ENCODE data around the gene CDA. TPM values are rescaled to one million over a fixed set of nuclear protein-coding genes. Genes with fewer than 3 reads are reported as not detected.

Gene CDA
- total RNA-seq, 1 donor from 2014 or later: not detected

DNA sequence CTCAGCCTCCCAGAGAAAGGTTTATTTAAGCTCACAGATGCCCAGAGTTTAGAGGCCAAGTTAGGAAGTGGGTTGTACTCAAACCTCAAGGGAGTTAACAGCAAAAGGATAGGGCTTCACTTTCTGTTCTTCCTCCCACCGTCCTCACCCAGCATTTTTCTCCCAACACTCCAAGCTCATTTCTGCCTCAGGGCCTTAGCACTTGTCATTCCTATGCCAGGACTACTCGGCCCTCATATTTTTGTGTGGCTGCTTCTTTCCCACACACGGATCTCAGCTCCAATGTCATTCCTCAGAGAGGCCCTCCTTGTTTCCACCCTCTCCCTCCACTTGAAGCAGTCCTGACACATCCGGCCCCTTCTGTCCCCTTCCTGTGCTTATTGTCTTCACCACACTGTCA lies 23.7 kb upstream of the CDA start:
- TF ChIP-seq CTCF (IDR thresholded peaks at IDR 0.05; ENCODE audit: unreplicated experiment): no peak
- no peaks in the 10 kb centered on the region for H3K4me1 Mint-ChIP-seq (ENCODE audit: low read depth)
- H3K9me3 Mint-ChIP-seq (ENCODE audit: low read depth): no peaks in the 10 kb centered on the region
- no peak overlapping the region for H3K4me3 Mint-ChIP-seq (ENCODE audit: low read depth)
- H3K27ac Mint-ChIP-seq: no peak overlapping the region
- H3K36me3 Mint-ChIP-seq (ENCODE audit: insufficient read depth): no peaks in the 10 kb centered on the region
- H3K27me3 Mint-ChIP-seq: peaks cover 51% of the 10 kb centered on the region
- DNase-seq (ENCODE audit: low spot score, unreplicated experiment): no peak

GRCh38 chr1:20569523-20570098 lies 19.3 kb upstream of the CDA start:
- Mint-ChIP-seq H3K9me3 (ENCODE audit: low read depth) (peaks cover 3% of the 10 kb centered on the region), H3K4me3 (ENCODE audit: low read depth) (no peak overlapping the region), H3K4me1 (ENCODE audit: low read depth) (no peaks in the 10 kb centered on the region), H3K27ac (no peak overlapping the region), H3K36me3 (ENCODE audit: insufficient read depth) (no peaks in the 10 kb centered on the region), H3K27me3 (peaks cover 44% of the 10 kb centered on the region)
- no peak for TF ChIP-seq CTCF (IDR thresholded peaks at IDR 0.05; ENCODE audit: unreplicated experiment)
- no peak for DNase-seq (ENCODE audit: low spot score, unreplicated experiment)

DNA sequence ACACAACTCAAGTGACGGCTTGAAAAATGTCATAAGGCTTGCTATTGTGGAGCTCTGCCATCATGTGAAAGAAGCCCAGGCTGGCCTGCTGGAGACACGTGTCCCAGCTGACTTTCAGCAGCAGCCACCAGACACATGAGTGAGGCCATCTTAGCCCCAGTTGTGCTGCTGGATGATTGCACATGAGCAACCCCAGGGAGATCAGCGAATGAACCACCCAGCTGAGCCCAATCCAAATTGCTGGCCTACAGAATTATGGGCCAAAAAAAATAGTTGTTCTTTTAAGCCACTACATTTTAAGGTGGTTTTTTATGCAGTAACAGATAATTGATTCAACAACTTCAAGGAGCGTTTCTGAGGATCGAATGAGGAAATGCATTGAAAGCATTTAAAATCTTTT lies 17.5 kb upstream of the CDA start:
- Mint-ChIP-seq H3K27me3 (peaks cover 41% of the 10 kb centered on the region), H3K27ac (no peak overlapping the region), H3K4me1 (ENCODE audit: low read depth) (no peaks in the 10 kb centered on the region), H3K4me3 (ENCODE audit: low read depth) (no peak overlapping the region), H3K9me3 (ENCODE audit: low read depth) (peaks cover 3% of the 10 kb centered on the region), H3K36me3 (ENCODE audit: insufficient read depth) (no peaks in the 10 kb centered on the region)
- TF ChIP-seq CTCF (IDR thresholded peaks at IDR 0.05; ENCODE audit: unreplicated experiment): no peak
- DNase-seq (ENCODE audit: low spot score, unreplicated experiment): no peak

- Mint-ChIP-seq H3K4me3 (ENCODE audit: low read depth) (no peak overlapping the region), H3K9me3 (ENCODE audit: low read depth) (peaks cover 3% of the 10 kb centered on the region), H3K36me3 (ENCODE audit: insufficient read depth) (no peaks in the 10 kb centered on the region), H3K4me1 (ENCODE audit: low read depth) (no peaks in the 10 kb centered on the region), H3K27me3 (peaks cover 41% of the 10 kb centered on the region), H3K27ac (no peak overlapping the region)
- no peak for TF ChIP-seq CTCF (IDR thresholded peaks at IDR 0.05; ENCODE audit: unreplicated experiment)
- DNase-seq (ENCODE audit: low spot score, unreplicated experiment): no peak
These were observed 14.9 kb upstream of the CDA start for GRCh38 chr1:20573987-20574386.

- Mint-ChIP-seq H3K27ac (no peak overlapping the region), H3K4me1 (ENCODE audit: low read depth) (no peaks in the 10 kb centered on the region), H3K9me3 (ENCODE audit: low read depth) (peaks cover 3% of the 10 kb centered on the region), H3K36me3 (ENCODE audit: insufficient read depth) (no peaks in the 10 kb centered on the region), H3K27me3 (peaks cover 38% of the 10 kb centered on the region), H3K4me3 (ENCODE audit: low read depth) (no peak overlapping the region)
- peak; percentile 51 for DNase-seq (ENCODE audit: low spot score, unreplicated experiment)
- TF ChIP-seq CTCF (IDR thresholded peaks at IDR 0.05; ENCODE audit: unreplicated experiment): peak; percentile 68
These were observed 14.0 kb upstream of the CDA start for GRCh38 chr1:20574686-20575540.

All from progenitor cell of endocrine pancreas (in vitro differentiated cells).